OCI-LY3 (cell line): ENCODE measurements around the gene ALDH16A1.

ENCODE experiments used
- H2AFZ ChIP-seq: fragments of 200-600, 300-600 bp; shearing (Covaris generic); 2 replicates; pipeline ENCODE4 v1.6.0; 2014; ENCODE audit warnings: antibody characterized with exemption, low read depth, low read length
- H3K27ac ChIP-seq: fragments of 200-600, 300-600 bp; sonication (generic); 2 replicates; pipeline ENCODE4 v1.5.1; 2014; ENCODE audit warnings: mild to moderate bottlenecking, low read length, moderate library complexity, mixed read lengths
- H3K27me3 ChIP-seq: fragments of 200-600, 300-600 bp; sonication (generic); 2 replicates; pipeline ENCODE4 v1.6.1; 2014; ENCODE audit warnings: low read depth, low read length, mixed read lengths
- H3K36me3 ChIP-seq: fragments of 200-600, 300-600 bp; sonication (generic); replicated peaks from 2 replicates; pipeline ENCODE3; 2014; ENCODE audit warnings: low read depth, low read length, mixed read lengths
- H3K4me1 ChIP-seq: fragments of 300-600, 200-600 bp; sonication (generic); 2 replicates; pipeline ENCODE4 v1.6.1; 2014; ENCODE audit warnings: low read length, mixed read lengths
- H3K4me2 ChIP-seq: fragments of 200-600, 300-600 bp; sonication (generic); 2 replicates; pipeline ENCODE4 v1.6.1; 2014; ENCODE audit warnings: low read length, mixed read lengths
- H3K4me3 ChIP-seq: fragments of 300-600, 200-600 bp; sonication (generic); 2 replicates; pipeline ENCODE4 v1.5.1; 2014; ENCODE audit warnings: antibody characterized with exemption, mild to moderate bottlenecking, low read length, moderate library complexity
- H3K79me2 ChIP-seq: fragments of 300-600, 200-600 bp; shearing (Covaris generic); 2 replicates; pipeline ENCODE4 v1.6.1; 2014; ENCODE audit warnings: mild to moderate bottlenecking, low read length, mixed read lengths
- H3K9ac ChIP-seq: fragments of 300-600, 200-600 bp; shearing (Covaris generic); 2 replicates; pipeline ENCODE4 v1.6.0; 2014; ENCODE audit warnings: mild to moderate bottlenecking, low read length, moderate library complexity
- H3K9me3 ChIP-seq: fragments of 200-600, 300-600 bp; shearing (Covaris generic); 2 replicates; pipeline ENCODE4 v1.6.1; 2014; ENCODE audit warnings: low read length, mixed read lengths; ENCODE audit not compliant: insufficient read depth
- H4K20me1 ChIP-seq: fragments of 200-600, 300-600 bp; sonication (generic); 2 replicates; pipeline ENCODE4 v1.6.1; 2016; ENCODE audit warnings: low read length, mixed read lengths; ENCODE audit not compliant: insufficient read depth
- EZH2phosphoT487 ChIP-seq: fragments of 200-600 bp; shearing (Covaris generic); IDR thresholded peaks from 2 replicates; pipeline ENCODE4 v1.6.1; 2018; ENCODE audit warnings: antibody characterized with exemption, mixed run types, low read depth
- TF ChIP-seq, protein P1 (sequence below): fragments of 200-600, 300-600 bp; sonication (generic); IDR thresholded peaks from 2 replicates; pipeline ENCODE4 v1.5.1; 2014; ENCODE audit warnings: antibody characterized with exemption, low read length, low read depth

The ALDH16A1 gene

DNA sequence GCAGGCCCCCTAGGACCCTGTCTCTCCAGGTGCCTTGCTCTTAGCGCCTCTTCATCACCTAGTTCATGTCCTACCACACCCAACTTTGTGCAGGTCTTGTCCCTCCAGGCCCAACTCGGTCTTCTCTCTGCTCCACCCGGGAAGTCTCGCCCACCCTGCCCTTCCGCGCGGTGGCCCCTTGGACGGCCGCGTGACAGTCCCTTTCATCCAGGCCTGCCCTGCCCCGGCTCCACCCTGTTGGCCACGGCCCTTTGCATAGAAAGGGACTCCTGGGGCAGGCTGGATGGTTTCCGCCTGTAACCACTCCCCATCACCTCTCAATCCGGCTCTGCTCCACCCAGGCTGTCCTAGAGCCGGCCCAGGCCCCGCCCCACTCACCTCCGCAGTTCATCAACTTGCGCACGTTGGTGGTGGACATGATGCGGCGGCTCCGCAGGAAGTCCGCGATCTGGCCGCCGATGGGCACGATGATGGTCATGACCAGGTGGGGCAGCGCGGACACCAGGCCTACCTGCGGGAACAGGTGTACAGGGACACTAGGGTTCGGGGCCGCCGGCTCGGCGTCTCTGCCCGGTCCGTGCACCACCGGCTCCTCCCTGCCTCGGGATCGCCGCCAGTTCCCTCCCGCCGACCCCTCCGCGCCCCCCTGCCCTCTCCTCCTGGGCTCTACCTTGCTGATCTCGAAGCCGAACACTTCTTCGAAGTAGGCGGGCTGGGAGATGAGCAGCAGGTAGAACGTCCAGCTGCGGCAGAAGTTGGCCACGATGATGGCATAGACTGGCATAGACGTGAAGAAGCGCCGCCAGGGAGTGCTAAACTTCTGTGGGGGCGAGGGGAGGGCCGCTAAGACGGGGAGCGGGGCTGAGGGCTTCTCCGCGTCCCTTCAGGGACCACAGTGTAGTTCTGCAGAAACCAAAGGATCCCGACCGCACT is 20.6 kb upstream of the ALDH16A1 start:
- peaks cover 10% of the 10 kb centered on the region for H3K4me1 ChIP-seq
- no peak for TF ChIP-seq EZH2phosphoT487
- TF ChIP-seq, protein P1, sequence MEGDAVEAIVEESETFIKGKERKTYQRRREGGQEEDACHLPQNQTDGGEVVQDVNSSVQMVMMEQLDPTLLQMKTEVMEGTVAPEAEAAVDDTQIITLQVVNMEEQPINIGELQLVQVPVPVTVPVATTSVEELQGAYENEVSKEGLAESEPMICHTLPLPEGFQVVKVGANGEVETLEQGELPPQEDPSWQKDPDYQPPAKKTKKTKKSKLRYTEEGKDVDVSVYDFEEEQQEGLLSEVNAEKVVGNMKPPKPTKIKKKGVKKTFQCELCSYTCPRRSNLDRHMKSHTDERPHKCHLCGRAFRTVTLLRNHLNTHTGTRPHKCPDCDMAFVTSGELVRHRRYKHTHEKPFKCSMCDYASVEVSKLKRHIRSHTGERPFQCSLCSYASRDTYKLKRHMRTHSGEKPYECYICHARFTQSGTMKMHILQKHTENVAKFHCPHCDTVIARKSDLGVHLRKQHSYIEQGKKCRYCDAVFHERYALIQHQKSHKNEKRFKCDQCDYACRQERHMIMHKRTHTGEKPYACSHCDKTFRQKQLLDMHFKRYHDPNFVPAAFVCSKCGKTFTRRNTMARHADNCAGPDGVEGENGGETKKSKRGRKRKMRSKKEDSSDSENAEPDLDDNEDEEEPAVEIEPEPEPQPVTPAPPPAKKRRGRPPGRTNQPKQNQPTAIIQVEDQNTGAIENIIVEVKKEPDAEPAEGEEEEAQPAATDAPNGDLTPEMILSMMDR: no peak
- no peaks in the 10 kb centered on the region for H4K20me1 ChIP-seq
- no peak overlapping the region for H3K4me3 ChIP-seq
- H3K9me3 ChIP-seq: no peaks in the 10 kb centered on the region
- no peaks in the 10 kb centered on the region for H3K36me3 ChIP-seq
- no peak overlapping the region for H3K4me2 ChIP-seq
- no peak overlapping the region for H3K9ac ChIP-seq
- H3K27me3 ChIP-seq: peaks cover 8% of the 10 kb centered on the region
- no peak overlapping the region for H3K27ac ChIP-seq
- H3K79me2 ChIP-seq: no peaks in the 10 kb centered on the region
- H2AFZ ChIP-seq: no peak overlapping the region

DNA sequence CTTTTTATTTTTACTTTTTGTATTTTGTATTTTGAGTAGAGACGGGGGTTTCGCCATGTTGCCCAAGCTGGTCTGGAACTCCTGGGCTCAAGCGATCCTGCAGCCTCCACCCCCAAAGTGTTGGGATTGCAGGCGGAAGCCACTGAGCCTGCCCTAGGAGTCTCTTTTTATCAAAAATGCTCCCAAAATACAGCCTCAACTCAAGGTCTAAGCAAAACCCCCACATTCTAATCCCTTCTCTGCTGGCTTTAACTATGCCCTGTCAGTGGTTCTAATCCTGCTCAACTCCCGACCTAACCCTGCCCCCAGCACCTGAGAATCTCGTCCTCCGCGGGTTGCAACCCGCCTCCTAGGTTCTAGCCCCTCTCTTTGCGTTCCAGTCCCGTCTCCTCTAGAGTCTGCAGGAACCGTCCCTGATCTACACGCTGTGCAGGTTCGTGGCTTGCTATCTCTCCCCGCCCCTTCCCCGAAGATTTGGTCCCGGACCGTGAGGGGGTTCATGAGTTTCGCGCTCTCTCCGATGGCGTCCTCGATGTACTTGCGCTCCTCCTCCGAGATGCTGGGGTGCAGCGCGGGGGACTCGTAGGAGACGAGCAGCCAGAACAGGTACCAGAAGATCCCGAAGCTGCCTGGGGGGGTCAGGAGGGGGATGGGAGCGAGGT is 19.7 kb upstream of the ALDH16A1 start:
- no peaks in the 10 kb centered on the region for H3K36me3 ChIP-seq
- no peak for TF ChIP-seq EZH2phosphoT487
- TF ChIP-seq, protein P1: no peak
- H3K4me3 ChIP-seq: no peak overlapping the region
- H3K27me3 ChIP-seq: peaks cover 18% of the 10 kb centered on the region
- H3K9me3 ChIP-seq: no peaks in the 10 kb centered on the region
- H3K27ac ChIP-seq: no peak overlapping the region
- H3K79me2 ChIP-seq: no peaks in the 10 kb centered on the region
- peaks cover 10% of the 10 kb centered on the region for H3K4me1 ChIP-seq
- no peak overlapping the region for H3K4me2 ChIP-seq
- no peak overlapping the region for H3K9ac ChIP-seq
- no peak overlapping the region for H2AFZ ChIP-seq
- H4K20me1 ChIP-seq: no peaks in the 10 kb centered on the region

DNA sequence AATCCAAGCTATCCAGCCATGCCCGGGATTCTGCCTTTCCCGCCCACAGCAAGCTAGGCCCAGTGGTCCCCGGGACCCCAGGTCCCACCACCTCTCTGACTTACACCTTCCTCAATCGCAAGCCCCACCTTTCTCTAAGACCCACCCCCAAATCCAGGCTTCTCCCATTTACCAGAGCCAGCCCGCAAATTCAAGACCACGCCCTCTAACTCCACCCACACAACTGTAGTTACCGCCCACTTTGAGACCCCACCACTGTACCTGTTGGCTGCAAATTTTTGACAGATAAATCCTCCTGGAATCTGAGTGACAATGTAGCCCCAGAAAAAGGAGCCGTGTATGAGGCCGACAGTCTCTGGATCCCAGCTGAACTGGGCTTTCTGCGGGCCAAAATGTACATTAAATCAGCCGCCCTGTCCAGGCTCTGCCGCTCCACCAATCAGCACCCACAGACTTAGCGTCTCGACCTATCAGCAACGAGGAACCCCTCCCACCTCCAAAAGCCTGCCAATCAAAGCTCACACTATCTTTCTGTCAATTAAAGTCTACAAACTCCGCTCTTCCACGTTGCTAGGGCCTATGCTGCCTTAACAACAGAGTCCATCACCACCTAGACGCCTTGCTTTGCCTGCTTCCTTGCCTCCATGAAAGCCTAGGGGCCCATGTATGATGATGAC is 18.0 kb upstream of the ALDH16A1 start:
- peaks cover 6% of the 10 kb centered on the region for H3K4me1 ChIP-seq
- no peak overlapping the region for H3K4me2 ChIP-seq
- H3K9me3 ChIP-seq: no peaks in the 10 kb centered on the region
- no peak overlapping the region for H2AFZ ChIP-seq
- H3K4me3 ChIP-seq: no peak overlapping the region
- no peaks in the 10 kb centered on the region for H3K79me2 ChIP-seq
- no peak for TF ChIP-seq EZH2phosphoT487
- TF ChIP-seq, protein P1: no peak
- no peaks in the 10 kb centered on the region for H4K20me1 ChIP-seq
- no peaks in the 10 kb centered on the region for H3K36me3 ChIP-seq
- H3K27me3 ChIP-seq: peaks cover 29% of the 10 kb centered on the region
- H3K27ac ChIP-seq: no peak overlapping the region
- no peak overlapping the region for H3K9ac ChIP-seq

DNA sequence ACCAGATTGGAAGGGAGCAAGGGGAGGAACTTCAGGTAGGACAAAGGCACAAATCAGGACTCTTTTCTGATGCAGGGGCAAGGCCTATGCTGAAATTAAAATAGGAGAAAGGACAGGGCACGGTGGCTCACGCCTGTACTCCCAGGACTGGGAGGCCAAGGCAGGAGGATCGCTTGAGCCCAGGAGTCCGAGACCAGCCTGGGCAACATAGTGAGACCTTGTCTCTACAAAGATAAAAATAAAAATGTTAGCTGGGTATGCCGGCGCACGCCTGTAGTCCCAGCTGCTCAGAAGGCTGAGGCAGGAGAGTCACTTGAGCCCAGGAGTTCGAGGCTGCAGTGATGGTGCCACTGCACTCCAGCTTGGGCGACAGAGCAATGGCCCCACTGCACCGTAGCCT is 17.4 kb upstream of the ALDH16A1 start:
- Histone ChIP-seq H3K9ac (no peak overlapping the region), H3K27me3 (peaks cover 35% of the 10 kb centered on the region), H3K4me1 (0 out of 2 replicates have a peak, but pooled peaks cover under 1% of the 10 kb centered on the region), H4K20me1 (no peaks in the 10 kb centered on the region), H3K79me2 (no peaks in the 10 kb centered on the region), H3K4me2 (no peak overlapping the region), H3K4me3 (no peak overlapping the region), H2AFZ (no peak overlapping the region), H3K27ac (no peak overlapping the region), H3K9me3 (no peaks in the 10 kb centered on the region), H3K36me3 (no peaks in the 10 kb centered on the region)
- TF ChIP-seq, protein P1: no peak
- no peak for TF ChIP-seq EZH2phosphoT487
